SK-N-SH (cell line): Measurements from ENCODE around the gene SPOCK1.

Source experiments
- REST ChIP-seq: IDR thresholded peaks from 2 replicates; pipeline ENCODE4 v1.6.1; 2012; ENCODE audit warnings: mild to moderate bottlenecking, low read depth, low read length, moderate library complexity
- TAF1 ChIP-seq: IDR thresholded peaks from 2 replicates; pipeline ENCODE4 v1.6.1; 2012; ENCODE audit warnings: low read depth, mild to moderate bottlenecking, low read length, moderate library complexity, borderline replicate concordance
- TF ChIP-seq, protein P1 (sequence below): fragments of 200-600 bp; sonication (generic); IDR thresholded peaks from 2 replicates; pipeline ENCODE4 v1.6.1; 2017; ENCODE audit warnings: antibody characterized with exemption, mild to moderate bottlenecking, moderate library complexity

- TF ChIP-seq, protein P1, sequence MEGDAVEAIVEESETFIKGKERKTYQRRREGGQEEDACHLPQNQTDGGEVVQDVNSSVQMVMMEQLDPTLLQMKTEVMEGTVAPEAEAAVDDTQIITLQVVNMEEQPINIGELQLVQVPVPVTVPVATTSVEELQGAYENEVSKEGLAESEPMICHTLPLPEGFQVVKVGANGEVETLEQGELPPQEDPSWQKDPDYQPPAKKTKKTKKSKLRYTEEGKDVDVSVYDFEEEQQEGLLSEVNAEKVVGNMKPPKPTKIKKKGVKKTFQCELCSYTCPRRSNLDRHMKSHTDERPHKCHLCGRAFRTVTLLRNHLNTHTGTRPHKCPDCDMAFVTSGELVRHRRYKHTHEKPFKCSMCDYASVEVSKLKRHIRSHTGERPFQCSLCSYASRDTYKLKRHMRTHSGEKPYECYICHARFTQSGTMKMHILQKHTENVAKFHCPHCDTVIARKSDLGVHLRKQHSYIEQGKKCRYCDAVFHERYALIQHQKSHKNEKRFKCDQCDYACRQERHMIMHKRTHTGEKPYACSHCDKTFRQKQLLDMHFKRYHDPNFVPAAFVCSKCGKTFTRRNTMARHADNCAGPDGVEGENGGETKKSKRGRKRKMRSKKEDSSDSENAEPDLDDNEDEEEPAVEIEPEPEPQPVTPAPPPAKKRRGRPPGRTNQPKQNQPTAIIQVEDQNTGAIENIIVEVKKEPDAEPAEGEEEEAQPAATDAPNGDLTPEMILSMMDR: no peak
- TF ChIP-seq TAF1 (no peak), REST (no peak)
These were observed 293.0 kb downstream of the SPOCK1 start for GRCh38 chr5:137206030-137206715.
